OCI-LY3 (cell line): Measurements from ENCODE around the gene SCNN1A.

ENCODE experiments used
- H2AFZ ChIP-seq: fragments of 200-600, 300-600 bp; shearing (Covaris generic); 2 replicates; pipeline ENCODE4 v1.6.0; 2014; ENCODE audit warnings: antibody characterized with exemption, low read depth, low read length
- H3K27ac ChIP-seq: fragments of 200-600, 300-600 bp; sonication (generic); 2 replicates; pipeline ENCODE4 v1.5.1; 2014; ENCODE audit warnings: mild to moderate bottlenecking, low read length, moderate library complexity, mixed read lengths
- H3K27me3 ChIP-seq: fragments of 200-600, 300-600 bp; sonication (generic); 2 replicates; pipeline ENCODE4 v1.6.1; 2014; ENCODE audit warnings: low read depth, low read length, mixed read lengths
- H3K36me3 ChIP-seq: fragments of 200-600, 300-600 bp; sonication (generic); replicated peaks from 2 replicates; pipeline ENCODE3; 2014; ENCODE audit warnings: low read depth, low read length, mixed read lengths
- H3K4me1 ChIP-seq: fragments of 300-600, 200-600 bp; sonication (generic); 2 replicates; pipeline ENCODE4 v1.6.1; 2014; ENCODE audit warnings: low read length, mixed read lengths
- H3K4me2 ChIP-seq: fragments of 200-600, 300-600 bp; sonication (generic); 2 replicates; pipeline ENCODE4 v1.6.1; 2014; ENCODE audit warnings: low read length, mixed read lengths
- H3K4me3 ChIP-seq: fragments of 300-600, 200-600 bp; sonication (generic); 2 replicates; pipeline ENCODE4 v1.5.1; 2014; ENCODE audit warnings: antibody characterized with exemption, mild to moderate bottlenecking, low read length, moderate library complexity
- H3K79me2 ChIP-seq: fragments of 300-600, 200-600 bp; shearing (Covaris generic); 2 replicates; pipeline ENCODE4 v1.6.1; 2014; ENCODE audit warnings: mild to moderate bottlenecking, low read length, mixed read lengths
- H3K9ac ChIP-seq: fragments of 300-600, 200-600 bp; shearing (Covaris generic); 2 replicates; pipeline ENCODE4 v1.6.0; 2014; ENCODE audit warnings: mild to moderate bottlenecking, low read length, moderate library complexity
- H3K9me3 ChIP-seq: fragments of 200-600, 300-600 bp; shearing (Covaris generic); 2 replicates; pipeline ENCODE4 v1.6.1; 2014; ENCODE audit warnings: low read length, mixed read lengths; ENCODE audit not compliant: insufficient read depth
- H4K20me1 ChIP-seq: fragments of 200-600, 300-600 bp; sonication (generic); 2 replicates; pipeline ENCODE4 v1.6.1; 2016; ENCODE audit warnings: low read length, mixed read lengths; ENCODE audit not compliant: insufficient read depth
- CTCF ChIP-seq: fragments of 200-600, 300-600 bp; sonication (generic); IDR thresholded peaks from 2 replicates; pipeline ENCODE4 v1.5.1; 2014; ENCODE audit warnings: antibody characterized with exemption, low read length, low read depth
- EZH2phosphoT487 ChIP-seq: fragments of 200-600 bp; shearing (Covaris generic); IDR thresholded peaks from 2 replicates; pipeline ENCODE4 v1.6.1; 2018; ENCODE audit warnings: antibody characterized with exemption, mixed run types, low read depth

The SCNN1A gene

GRCh38 chr12:6391013-6391412, 15.7 kb upstream of the SCNN1A start:
- Histone ChIP-seq H4K20me1 (no peaks in the 10 kb centered on the region), H3K27me3 (peaks cover 33% of the 10 kb centered on the region), H3K4me2 (no peak overlapping the region)

GRCh38 chr12:6390084-6390799, 14.9 kb upstream of the SCNN1A start:
- no peaks in the 10 kb centered on the region for H3K79me2 ChIP-seq
- TF ChIP-seq EZH2phosphoT487 (no peak), CTCF (no peak)
- H3K27me3 ChIP-seq, result peaks cover 32% of the 10 kb centered on the region
- H3K4me2 ChIP-seq, result no peak overlapping the region
- H3K9me3 ChIP-seq, result no peaks in the 10 kb centered on the region
- no peak overlapping the region for H3K9ac ChIP-seq
- H3K4me3 ChIP-seq, result no peak overlapping the region
- no peaks in the 10 kb centered on the region for H3K4me1 ChIP-seq
- H3K27ac ChIP-seq, result no peak overlapping the region
- H3K36me3 ChIP-seq, result no peaks in the 10 kb centered on the region
- H2AFZ ChIP-seq, result no peak overlapping the region
- H4K20me1 ChIP-seq, result no peaks in the 10 kb centered on the region

More at GRCh38 chr12:6391013-6391412, 15.7 kb upstream of the SCNN1A start:
- Histone ChIP-seq H3K27ac (no peak overlapping the region), H3K9me3 (no peaks in the 10 kb centered on the region), H3K79me2 (no peaks in the 10 kb centered on the region), H3K36me3 (no peaks in the 10 kb centered on the region), H3K9ac (no peak overlapping the region), H3K4me1 (no peaks in the 10 kb centered on the region), H2AFZ (no peak overlapping the region), H3K4me3 (no peak overlapping the region)
- TF ChIP-seq EZH2phosphoT487, result no peak
- TF ChIP-seq CTCF, result no peak

GRCh38 chr12:6387541-6387940, 12.2 kb upstream of the SCNN1A start:
- no peaks in the 10 kb centered on the region for H3K79me2 ChIP-seq
- no peak overlapping the region for H2AFZ ChIP-seq
- H3K27ac ChIP-seq, result no peak overlapping the region
- no peak overlapping the region for H3K4me2 ChIP-seq
- TF ChIP-seq CTCF, result no peak
- no peak for TF ChIP-seq EZH2phosphoT487
- no peaks in the 10 kb centered on the region for H3K4me1 ChIP-seq
- no peaks in the 10 kb centered on the region for H3K36me3 ChIP-seq
- H4K20me1 ChIP-seq, result no peaks in the 10 kb centered on the region
- no peak overlapping the region for H3K4me3 ChIP-seq
- H3K9me3 ChIP-seq, result no peaks in the 10 kb centered on the region
- peaks cover 32% of the 10 kb centered on the region for H3K27me3 ChIP-seq
- H3K9ac ChIP-seq, result no peak overlapping the region

GRCh38 chr12:6386491-6386890, 11.1 kb upstream of the SCNN1A start:
- Histone ChIP-seq H3K4me2 (no peak overlapping the region), H3K27ac (no peak overlapping the region), H4K20me1 (no peaks in the 10 kb centered on the region), H3K36me3 (no peaks in the 10 kb centered on the region), H3K79me2 (no peaks in the 10 kb centered on the region), H3K9me3 (no peaks in the 10 kb centered on the region), H3K4me1 (no peaks in the 10 kb centered on the region), H3K27me3 (peaks cover 38% of the 10 kb centered on the region), H2AFZ (no peak overlapping the region), H3K9ac (no peak overlapping the region), H3K4me3 (no peak overlapping the region)
- TF ChIP-seq CTCF, result no peak
- no peak for TF ChIP-seq EZH2phosphoT487
